H1 (cell line): ENCODE data around the gene OPN1SW. TPM values are rescaled to one million over a fixed set of nuclear protein-coding genes. Genes with fewer than 3 reads are reported as not detected.

Source experiments
- CHD7 ChIP-seq: fragments of 300-600 bp; sonication (generic); IDR thresholded peaks from 2 replicates; pipeline ENCODE4 v1.7.1; 2012; ENCODE audit warnings: low read length, moderate library complexity, mild to moderate bottlenecking, inconsistent platforms; ENCODE audit not compliant: insufficient replicate concordance
- SRF ChIP-seq: IDR thresholded peaks from 2 replicates; pipeline ENCODE4 v1.6.1; 2011; ENCODE audit warnings: mild to moderate bottlenecking, low read depth, low read length, moderate library complexity
- polyA plus RNA-seq, 7 experiments: library from polyadenylated mRNA; depleted of rRNA in 3 of 7; stranded (reverse) in 5 of 7; unstranded in 2 of 7; fragments of >200 nt in 5 of 7; fragments of 200-250 nt in 2 of 7; gene quantifications; 1 replicate in 5 of 7; 2 replicates in 1 of 7; 4 replicates in 1 of 7; pipeline versions ENCODE4 v1.2.1 to v1.2.3, GENCODE V29; 2011 to 2013; ENCODE audit warnings: missing spikeins in 2 of 7, mixed read lengths in 2 of 7
- total RNA-seq: library from RNA; stranded (reverse); fragmentation: NEBNext Ultra II Directional; extraction: Animal tissue kit (Norgen Biotek cat#: 25700); gene quantifications from 2 replicates; pipeline ENCODE4 v1.2.1, GENCODE V29; 2021

OPN1SW gene
- total and polyA plus RNA-seq, 2 of the 8 experiments (the other 6 are each of a cell fraction or from before 2014, with no cell fraction given), result not detected

DNA sequence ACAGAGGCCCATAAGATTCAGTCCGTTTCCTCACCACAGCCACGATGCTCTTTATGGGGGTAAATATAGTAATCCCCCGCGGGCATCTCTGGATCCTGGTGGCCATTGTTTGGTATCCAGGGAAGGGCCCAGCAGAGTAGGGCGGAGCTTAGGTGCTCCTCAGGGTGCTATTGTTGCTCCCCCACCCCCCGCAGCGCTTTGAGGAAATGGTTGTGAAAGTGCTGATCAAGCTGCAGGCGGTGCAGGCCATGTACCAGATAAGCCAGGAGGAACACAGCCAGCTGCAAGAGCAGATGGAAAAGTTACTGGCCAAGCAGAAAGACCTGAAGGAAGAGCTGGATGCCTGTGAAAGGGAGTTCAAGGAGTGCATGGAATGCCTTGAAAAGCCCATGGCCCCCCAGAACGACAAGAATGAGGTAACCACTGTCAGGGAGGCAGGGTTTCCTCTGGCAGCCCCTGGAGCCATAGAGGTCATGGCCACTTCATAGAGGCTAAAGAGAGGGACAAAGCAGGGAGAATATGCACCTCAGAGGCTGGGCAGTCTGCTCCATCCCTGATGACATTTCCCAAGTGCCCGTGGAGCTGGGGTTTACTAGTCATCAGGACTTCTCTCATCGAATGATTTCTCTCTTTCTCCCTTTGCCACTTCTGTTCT, 37.0 kb upstream of the OPN1SW start (continued):
- TF ChIP-seq SRF (no peak), CHD7 (no peak)
